HG03575 (cell line): ENCODE data around the gene PRF1.

ENCODE experiments used
- ATAC-seq: cut with Tn5 transposase; IDR thresholded peaks from one replicate; pipeline ENCODE4 v1.9.1; 2021; ENCODE audit not compliant: unreplicated experiment, insufficient number of reproducible peaks, low FRiP score; ENCODE audit errors: extremely low read depth

Gene PRF1

GRCh38 chr10:70551466-70551865 is 51.1 kb downstream of the PRF1 start:
- ATAC-seq, result no peak

- no peak for ATAC-seq
Observed at GRCh38 chr10:70550459-70550858, 52.1 kb downstream of the PRF1 start.

GRCh38 chr10:70549962-70550458 is 52.5 kb downstream of the PRF1 start:
- no peak for ATAC-seq

GRCh38 chr10:70549351-70549961 is 53.1 kb downstream of the PRF1 start:
- no peak for ATAC-seq
